ENCODE measurements around the gene KCNE2.

KCNE2 gene

DNA sequence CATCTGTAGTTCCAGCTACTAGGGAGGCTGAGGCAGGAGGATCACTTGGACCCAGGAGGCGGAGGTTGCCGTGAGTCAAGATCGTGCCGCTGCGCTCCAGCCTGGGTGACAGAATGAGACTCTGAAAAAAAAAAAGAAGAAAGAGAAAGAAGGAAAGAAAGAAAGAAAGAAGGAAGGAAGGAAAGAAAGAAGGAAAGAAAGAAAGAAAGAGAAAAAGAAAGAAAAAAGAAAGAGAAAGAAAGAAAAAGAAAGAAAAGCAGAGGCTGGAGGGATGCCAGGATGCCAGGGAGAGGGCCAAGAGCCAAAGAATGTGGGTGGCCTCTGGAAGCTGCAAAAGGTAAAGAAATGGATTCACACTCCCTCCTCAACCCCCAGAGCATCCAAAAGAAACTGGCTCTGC lies 8.2 kb upstream of the KCNE2 start:
- TF ChIP-seq, protein P1, sequence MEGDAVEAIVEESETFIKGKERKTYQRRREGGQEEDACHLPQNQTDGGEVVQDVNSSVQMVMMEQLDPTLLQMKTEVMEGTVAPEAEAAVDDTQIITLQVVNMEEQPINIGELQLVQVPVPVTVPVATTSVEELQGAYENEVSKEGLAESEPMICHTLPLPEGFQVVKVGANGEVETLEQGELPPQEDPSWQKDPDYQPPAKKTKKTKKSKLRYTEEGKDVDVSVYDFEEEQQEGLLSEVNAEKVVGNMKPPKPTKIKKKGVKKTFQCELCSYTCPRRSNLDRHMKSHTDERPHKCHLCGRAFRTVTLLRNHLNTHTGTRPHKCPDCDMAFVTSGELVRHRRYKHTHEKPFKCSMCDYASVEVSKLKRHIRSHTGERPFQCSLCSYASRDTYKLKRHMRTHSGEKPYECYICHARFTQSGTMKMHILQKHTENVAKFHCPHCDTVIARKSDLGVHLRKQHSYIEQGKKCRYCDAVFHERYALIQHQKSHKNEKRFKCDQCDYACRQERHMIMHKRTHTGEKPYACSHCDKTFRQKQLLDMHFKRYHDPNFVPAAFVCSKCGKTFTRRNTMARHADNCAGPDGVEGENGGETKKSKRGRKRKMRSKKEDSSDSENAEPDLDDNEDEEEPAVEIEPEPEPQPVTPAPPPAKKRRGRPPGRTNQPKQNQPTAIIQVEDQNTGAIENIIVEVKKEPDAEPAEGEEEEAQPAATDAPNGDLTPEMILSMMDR (IDR thresholded peaks at IDR 0.05; ENCODE audit: poor library complexity, severe bottlenecking), result no peak
- H3K27me3 ChIP-seq (ENCODE audit: insufficient read depth, poor library complexity, severe bottlenecking), result no peaks in the 10 kb centered on the region
- H3K4me1 ChIP-seq (ENCODE audit: insufficient read depth, poor library complexity, severe bottlenecking), result no peaks in the 10 kb centered on the region
- H3K27ac ChIP-seq (ENCODE audit: poor library complexity, severe bottlenecking), result no peak overlapping the region
- no peak overlapping the region for H3K4me3 ChIP-seq (ENCODE audit: severe bottlenecking)
- no peak for DNase-seq (ENCODE audit: low spot score)
- no peak for ATAC-seq (ENCODE audit: low read depth)
- H3K36me3 ChIP-seq (ENCODE audit: low read depth), result no peaks in the 10 kb centered on the region
- peaks cover 2% of the 10 kb centered on the region for H3K9me3 ChIP-seq (ENCODE audit: severe bottlenecking)

DNA sequence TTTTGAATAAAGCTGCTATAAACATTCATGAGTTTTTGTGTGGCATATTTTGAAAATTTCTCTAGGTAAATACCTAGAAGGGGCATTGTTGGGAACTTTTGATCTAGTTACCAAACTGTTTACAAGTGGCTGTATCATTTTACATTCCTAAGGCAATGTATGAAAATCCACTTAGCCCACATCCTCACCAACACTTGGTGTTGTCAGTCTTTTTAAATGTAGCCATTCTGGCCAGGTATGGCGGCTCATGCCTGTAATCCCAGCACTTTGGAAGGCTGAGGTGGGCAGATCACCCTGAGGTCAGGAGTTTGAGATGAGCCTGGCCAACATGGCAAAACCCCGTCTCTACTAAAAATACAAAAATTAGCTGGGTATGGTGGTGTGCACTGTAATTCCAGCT lies 5.9 kb upstream of the KCNE2 start:
- no peak for DNase-seq (ENCODE audit: low spot score)
- TF ChIP-seq, protein P1 (IDR thresholded peaks at IDR 0.05; ENCODE audit: poor library complexity, severe bottlenecking), result no peak
- H3K27ac ChIP-seq (ENCODE audit: poor library complexity, severe bottlenecking), result no peak overlapping the region
- no peaks in the 10 kb centered on the region for H3K4me1 ChIP-seq (ENCODE audit: insufficient read depth, poor library complexity, severe bottlenecking)
- H3K4me3 ChIP-seq (ENCODE audit: severe bottlenecking), result no peak overlapping the region
- H3K9me3 ChIP-seq (ENCODE audit: severe bottlenecking), result peaks cover 2% of the 10 kb centered on the region
- H3K27me3 ChIP-seq (ENCODE audit: insufficient read depth, poor library complexity, severe bottlenecking), result no peaks in the 10 kb centered on the region
- no peaks in the 10 kb centered on the region for H3K36me3 ChIP-seq (ENCODE audit: low read depth)
- no peak for ATAC-seq (ENCODE audit: low read depth)

DNA sequence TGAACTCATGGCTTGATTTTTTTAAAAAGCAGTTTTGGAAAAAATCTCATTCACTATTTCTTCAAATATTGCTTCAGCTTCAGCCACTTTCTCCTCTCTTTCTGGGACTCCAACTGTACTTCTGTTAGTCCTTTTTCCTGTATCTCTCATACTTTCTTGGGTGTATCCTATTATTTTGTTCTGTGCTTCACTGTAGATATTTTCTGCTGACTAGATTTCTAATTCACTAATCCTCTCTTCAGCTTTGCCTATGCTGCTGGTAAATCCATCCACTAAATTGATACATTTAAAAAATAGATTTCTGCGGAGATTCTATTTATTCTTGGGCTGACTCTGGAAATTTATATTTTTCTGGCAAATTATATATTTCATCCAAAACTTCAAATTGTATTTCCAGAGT lies 4.9 kb upstream of the KCNE2 start:
- H3K9me3 ChIP-seq (ENCODE audit: severe bottlenecking), result peaks cover 2% of the 10 kb centered on the region
- H3K4me3 ChIP-seq (ENCODE audit: severe bottlenecking), result no peak overlapping the region
- no peak for ATAC-seq (ENCODE audit: low read depth)
- H3K27ac ChIP-seq (ENCODE audit: poor library complexity, severe bottlenecking), result no peak overlapping the region
- DNase-seq (ENCODE audit: low spot score), result no peak
- no peaks in the 10 kb centered on the region for H3K4me1 ChIP-seq (ENCODE audit: insufficient read depth, poor library complexity, severe bottlenecking)
- TF ChIP-seq, protein P1 (IDR thresholded peaks at IDR 0.05; ENCODE audit: poor library complexity, severe bottlenecking), result no peak
- H3K36me3 ChIP-seq (ENCODE audit: low read depth), result no peaks in the 10 kb centered on the region
- H3K27me3 ChIP-seq (ENCODE audit: insufficient read depth, poor library complexity, severe bottlenecking), result no peaks in the 10 kb centered on the region

- peaks cover 2% of the 10 kb centered on the region for H3K9me3 ChIP-seq (ENCODE audit: severe bottlenecking)
- H3K36me3 ChIP-seq (ENCODE audit: low read depth), result no peaks in the 10 kb centered on the region
- no peak for ATAC-seq (ENCODE audit: low read depth)
- DNase-seq (ENCODE audit: low spot score), result no peak
- TF ChIP-seq, protein P1 (IDR thresholded peaks at IDR 0.05; ENCODE audit: poor library complexity, severe bottlenecking), result no peak
- no peaks in the 10 kb centered on the region for H3K27me3 ChIP-seq (ENCODE audit: insufficient read depth, poor library complexity, severe bottlenecking)
- no peaks in the 10 kb centered on the region for H3K4me1 ChIP-seq (ENCODE audit: insufficient read depth, poor library complexity, severe bottlenecking)
- no peak overlapping the region for H3K27ac ChIP-seq (ENCODE audit: poor library complexity, severe bottlenecking)
- no peak overlapping the region for H3K4me3 ChIP-seq (ENCODE audit: severe bottlenecking)
These were observed 3.1 kb upstream of the KCNE2 start for GRCh38 chr21:34360488-34361241.

DNA sequence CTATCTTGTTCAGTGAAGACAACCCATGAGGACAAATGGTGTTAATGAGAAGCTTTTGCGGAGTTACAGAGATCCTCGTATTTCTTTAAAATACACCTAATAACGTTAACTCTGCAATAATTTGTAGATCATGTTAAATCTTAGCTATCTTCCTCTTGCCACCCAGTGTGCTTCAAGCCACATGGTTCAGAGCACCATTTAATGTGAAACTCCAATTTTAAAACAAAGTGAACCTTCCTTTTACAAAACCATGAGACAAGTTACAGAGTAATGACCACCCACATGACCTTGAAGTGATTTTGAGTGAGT lies 1.7 kb upstream of the KCNE2 start:
- ATAC-seq (ENCODE audit: low read depth) (no peak), DNase-seq (ENCODE audit: low spot score) (no peak)
- peaks cover 1% of the 10 kb centered on the region for H3K4me1 ChIP-seq (ENCODE audit: insufficient read depth, poor library complexity, severe bottlenecking)
- H3K27ac ChIP-seq (ENCODE audit: poor library complexity, severe bottlenecking), result no peak overlapping the region
- peaks cover 2% of the 10 kb centered on the region for H3K9me3 ChIP-seq (ENCODE audit: severe bottlenecking)
- no peak overlapping the region for H3K4me3 ChIP-seq (ENCODE audit: severe bottlenecking)
- H3K36me3 ChIP-seq (ENCODE audit: low read depth), result no peaks in the 10 kb centered on the region
- H3K27me3 ChIP-seq (ENCODE audit: insufficient read depth, poor library complexity, severe bottlenecking), result no peaks in the 10 kb centered on the region
- TF ChIP-seq, protein P1 (IDR thresholded peaks at IDR 0.05; ENCODE audit: poor library complexity, severe bottlenecking), result peak; percentile 72
